GM19328 (cell line): ENCODE data around the gene CLEC3B.

Experiments
- ATAC-seq: cut with Tn5 transposase; IDR thresholded peaks from one replicate; pipeline ENCODE4 v1.9.1; 2021; ENCODE audit warnings: mild to moderate bottlenecking, moderate library complexity; ENCODE audit not compliant: unreplicated experiment

CLEC3B gene

DNA sequence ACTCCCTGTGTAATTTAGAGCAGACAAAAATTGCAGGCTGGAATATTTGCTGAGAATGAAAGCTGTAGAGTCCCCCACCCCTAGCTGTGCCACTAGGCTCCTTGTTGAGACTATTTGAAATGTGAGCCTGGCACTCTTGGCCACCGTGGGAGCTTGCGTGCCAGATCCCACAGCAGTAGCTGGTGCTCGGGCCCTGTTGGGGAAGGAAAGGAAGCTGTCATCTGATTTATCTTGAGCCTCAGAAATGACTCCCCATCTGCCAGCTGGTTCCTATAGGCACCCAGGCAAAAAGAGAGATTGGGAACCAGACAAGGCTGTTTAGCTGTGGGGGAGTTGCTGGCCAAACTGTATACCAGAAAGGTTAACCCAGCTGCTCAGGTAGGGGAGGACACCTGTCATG lies 23.4 kb upstream of the CLEC3B start:
- ATAC-seq: no peak

DNA sequence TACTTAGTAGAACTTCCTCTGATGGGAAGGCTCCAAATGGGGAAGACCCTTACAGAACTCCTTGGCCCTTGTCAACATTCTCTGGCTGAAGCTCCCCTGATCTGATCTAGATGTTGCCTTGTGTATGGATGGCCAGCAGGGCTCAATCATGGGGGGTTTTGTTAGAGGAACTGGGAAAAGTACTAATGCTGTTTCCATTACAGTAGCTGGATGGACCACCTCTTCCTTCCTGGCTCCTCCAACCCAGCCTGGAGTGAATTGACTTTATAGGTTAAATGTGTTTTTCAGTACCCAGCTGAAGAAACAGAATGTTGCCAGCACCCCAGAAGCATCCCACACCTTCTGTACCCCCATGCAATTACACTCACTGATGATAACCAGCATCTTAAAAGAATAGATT lies 22.7 kb upstream of the CLEC3B start:
- ATAC-seq: no peak

DNA sequence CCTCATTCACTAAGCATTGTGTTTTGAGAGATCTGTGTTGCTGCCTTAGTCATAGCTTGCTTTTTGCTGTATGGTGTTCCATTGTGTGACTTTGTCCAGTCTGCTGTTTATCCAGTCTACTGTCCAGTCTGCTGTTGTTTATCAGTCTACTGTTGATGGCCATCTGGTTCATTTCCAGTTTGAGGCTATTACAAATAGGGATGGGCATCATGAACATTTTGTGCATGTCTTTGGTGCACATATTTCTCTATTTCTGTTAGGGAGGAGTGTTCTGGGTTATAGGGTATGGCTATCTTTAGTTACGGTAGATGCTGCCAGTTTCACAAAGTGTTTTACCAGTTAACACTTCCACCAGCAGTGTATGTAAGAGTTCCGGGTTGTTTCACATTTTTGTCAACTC lies 22.2 kb upstream of the CLEC3B start:
- ATAC-seq: no peak

DNA sequence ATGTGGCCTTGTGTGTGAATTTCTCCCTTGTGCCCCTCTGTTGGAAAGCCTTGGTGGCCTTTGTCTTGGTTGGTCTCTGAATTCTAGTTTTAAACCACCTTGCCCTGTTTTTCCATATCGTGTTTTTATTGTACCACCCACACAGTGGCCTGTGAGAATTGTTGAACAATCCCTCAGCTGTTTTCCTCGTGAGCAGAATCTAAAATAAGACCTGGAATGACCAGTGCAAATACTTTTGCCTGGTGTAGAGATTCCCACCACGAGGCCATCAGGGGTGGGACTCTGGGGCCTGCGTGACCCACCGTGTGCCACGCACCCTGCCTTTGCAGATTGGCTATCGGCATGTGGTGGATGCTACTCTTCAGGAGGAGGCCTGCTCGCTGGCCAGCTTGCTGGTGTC lies 19.0 kb upstream of the CLEC3B start:
- ATAC-seq: no peak

DNA sequence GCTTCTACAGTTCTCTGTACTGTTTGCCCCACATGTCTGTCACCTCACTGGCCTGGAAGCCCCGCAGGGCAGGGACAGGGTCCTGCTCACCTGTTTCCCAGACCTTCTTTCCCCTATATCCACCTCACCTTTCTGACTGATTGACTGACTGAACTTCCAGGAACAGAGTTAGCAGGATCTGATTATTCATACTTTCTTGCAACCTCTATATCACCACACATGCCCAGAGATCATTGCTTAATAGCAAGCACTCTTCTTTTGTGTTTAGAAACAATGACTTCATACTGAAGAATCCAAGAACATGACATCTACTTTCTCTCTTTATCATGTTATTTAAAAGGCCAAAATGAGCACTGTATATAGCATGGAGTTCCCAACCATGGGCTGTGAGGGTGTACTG lies 18.0 kb upstream of the CLEC3B start:
- ATAC-seq: no peak

DNA sequence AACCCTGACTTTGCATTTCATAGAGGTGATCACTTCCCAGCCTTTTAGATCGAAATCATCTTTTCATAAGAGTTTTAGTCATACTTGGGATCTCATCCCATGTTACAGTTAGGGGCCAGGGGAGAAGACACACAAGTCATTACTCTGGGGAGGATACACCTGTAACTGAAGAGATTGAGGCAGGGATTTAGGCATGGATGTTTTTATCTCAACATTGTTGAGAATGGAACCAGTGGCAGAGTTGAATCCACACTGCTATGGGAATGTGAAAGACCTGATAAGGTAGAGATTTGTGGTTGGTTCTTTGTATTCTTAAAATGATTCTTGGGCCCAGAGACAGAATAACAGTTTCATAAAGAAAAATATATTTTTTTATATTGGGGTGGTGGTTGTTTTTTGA lies 16.2 kb upstream of the CLEC3B start:
- ATAC-seq: no peak

DNA sequence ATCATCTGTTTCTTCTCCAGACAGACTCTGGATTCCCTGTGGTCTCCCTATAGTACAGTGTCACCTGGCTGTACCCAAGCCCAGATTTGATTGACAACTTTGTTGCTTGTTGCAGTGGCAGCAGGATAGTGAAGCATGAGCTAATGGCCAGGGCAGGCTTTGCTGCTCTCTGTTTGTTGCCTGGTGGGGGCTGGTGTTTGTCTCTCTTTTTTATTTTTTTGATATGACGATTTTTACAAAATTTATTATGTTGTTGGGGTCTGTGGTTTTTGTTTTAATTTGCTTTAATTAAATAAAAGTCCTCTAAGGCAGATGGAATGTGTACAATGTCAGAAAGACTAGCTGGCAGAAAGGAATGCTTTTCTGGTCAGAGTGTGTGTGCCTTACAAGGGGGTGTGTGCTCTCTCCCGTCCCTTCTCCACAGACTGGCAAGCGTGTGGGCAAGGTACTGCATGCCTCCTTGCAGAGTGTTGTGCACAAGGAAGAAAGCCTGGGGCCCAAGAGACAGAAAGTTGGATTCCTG lies 15.2 kb upstream of the CLEC3B start:
- no peak for ATAC-seq

DNA sequence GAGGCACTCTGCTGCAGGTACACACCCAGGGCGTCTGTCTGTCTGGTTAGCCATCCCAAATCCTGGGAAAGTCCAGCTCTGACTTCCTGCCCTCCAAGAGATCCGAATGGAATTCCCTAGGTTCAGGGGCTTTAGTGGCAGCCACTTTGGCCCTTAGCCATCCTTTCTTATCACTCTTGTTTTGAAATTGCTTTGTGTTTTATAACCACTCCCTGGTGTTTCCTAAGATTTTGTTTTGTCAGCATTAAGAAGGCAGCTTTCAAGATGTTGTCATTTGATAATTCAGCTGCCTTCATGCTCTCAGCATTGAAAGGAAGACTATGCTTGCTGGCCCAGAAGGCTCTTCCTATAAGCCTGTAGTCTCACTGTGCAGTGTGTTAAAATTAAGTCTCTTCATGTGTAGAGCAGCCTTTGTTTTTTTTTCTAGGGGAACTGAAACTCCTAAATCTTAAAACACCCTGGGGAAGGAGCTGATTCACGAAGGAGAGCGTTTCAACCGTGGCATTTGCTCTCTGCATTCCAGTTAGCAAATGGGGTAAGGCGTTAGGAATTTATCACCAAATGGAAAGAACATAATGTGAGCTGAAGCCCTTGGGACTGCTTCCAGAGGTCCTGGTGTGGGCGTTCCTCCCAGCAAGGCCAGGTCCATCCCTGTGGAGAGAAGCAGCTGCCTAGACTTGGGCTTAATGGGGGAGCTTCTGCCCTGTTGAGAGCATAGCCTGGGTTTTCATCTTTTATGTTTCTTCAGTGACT lies 14.2 kb upstream of the CLEC3B start:
- ATAC-seq: no peak

DNA sequence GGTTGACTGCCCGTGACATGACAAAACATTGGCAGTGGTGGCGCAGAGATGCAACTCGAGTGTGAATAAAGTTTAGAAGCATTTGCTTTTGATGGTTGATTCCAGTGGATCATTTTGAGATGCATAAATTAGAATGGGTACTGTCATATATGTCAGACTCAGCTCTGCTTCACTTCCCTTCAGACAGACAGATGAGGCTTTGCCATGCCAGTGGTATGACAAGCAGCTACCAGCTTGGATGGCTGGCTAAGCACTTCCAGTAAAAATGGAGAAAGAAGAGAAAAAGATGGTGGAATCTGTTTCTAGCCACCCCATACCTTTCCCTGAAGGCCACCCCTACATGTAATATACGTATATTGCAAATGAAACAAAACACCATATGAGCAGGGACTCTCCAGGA lies 13.5 kb upstream of the CLEC3B start:
- no peak for ATAC-seq

DNA sequence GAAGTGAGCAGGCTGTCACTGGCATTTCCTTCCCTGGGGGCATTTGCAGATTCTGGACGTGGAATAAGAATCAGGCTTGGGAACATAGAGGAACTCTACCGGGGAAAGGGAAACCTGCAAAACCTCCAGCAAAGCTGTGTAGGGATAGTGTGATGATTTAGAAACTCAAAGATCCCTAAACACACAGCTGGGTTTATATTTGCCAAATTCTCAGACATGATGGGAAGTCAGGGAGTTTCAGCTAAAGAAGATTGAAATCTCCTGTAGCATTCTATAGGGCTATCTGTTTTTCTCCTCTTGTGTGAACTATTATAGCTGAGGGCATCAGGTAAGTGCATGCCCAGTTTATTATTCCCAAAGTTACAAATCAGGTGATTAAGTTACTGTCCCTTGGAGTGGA lies 9.2 kb upstream of the CLEC3B start:
- ATAC-seq: no peak

DNA sequence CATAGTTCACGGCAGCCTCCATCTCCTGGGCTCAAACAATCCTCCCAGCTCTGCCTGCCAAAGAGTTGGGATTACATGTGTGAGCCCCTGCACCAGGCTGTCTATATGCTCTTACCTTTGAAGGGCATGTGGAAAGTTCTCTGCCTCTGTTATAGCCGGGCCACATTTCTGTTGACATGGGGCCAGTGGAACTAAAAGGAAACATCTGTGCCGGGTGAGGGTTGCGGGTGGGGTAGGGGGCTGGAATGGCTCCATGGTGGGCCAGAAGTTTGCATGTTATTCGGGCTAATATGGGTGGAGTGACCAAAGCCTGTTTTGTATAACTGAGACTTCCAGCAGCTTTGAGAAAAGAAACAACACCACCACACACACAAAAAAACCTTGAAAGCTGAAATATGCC lies 8.3 kb upstream of the CLEC3B start:
- ATAC-seq: no peak

DNA sequence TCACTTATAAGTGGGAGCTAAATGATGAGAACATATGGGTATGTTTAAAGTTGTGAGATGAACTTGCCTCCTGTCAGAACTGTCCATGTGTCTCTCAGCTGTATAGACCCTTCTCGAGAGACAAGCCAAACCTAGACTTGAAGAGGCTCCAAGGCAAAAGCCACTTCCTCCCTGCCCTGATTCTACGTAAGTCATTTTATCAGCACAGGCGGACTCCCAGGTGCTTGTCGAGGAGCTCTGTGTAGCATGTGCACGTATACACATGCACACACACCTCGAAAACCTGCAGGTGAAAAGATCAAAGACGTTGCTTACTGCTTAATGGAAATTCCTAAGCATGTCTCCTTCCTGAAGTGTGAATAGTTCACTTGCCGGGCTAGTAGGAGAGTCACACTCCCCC lies 5.6 kb upstream of the CLEC3B start:
- no peak for ATAC-seq

DNA sequence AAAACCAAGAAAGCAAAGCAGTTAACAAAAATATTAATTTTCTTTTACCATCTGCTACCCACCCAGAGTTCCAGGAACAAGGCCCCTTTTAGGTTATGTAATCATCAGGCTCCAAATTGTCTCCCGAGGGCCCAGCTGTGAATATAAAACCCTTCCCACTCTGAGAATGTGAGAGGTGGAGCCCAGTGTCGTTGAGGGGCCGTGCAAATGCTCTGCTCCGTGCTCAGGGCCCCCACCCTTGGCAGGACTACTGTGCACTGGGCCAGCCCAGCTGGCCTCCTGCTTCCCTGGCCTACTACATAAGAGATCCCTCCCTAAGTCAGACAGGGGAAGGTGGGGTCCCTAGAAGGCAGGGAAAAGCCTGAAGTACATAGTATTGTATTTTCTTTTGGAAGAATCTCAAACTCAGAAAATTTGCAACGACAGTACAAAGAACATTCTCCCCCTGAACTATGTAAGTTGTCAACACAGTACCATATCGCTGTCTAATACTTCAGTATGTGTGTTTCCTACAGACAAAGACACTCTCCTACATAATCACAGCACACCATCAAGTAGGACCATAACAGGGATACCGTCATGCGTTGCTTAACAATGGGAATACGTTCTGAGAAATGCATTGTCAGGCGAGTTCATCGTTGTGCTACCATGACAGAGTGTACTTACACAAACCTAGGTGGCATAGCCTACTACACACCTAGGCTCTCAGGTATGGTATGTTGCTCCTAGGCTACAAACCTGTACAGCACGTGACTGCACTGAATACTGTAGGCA lies 4.4 kb upstream of the CLEC3B start:
- ATAC-seq: no peak

DNA sequence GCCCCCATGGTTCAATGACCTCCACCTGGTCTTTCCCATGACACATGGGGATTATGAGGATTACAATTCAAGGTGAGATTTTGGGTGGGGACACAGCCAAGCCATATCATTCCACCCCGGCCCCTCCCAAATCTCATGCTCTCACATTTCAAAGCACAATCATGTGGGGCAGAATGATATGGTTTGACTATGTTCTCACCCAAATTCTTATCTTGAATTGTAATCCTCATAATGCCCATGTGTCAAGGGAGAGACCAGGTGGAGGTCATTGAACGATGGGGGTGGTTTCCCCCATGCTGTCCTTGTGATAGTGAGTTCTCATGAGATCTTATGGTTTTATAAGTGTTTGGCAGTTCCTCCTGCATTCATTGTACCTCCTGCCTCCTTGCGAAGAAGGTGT lies 2.4 kb upstream of the CLEC3B start:
- no peak for ATAC-seq

DNA sequence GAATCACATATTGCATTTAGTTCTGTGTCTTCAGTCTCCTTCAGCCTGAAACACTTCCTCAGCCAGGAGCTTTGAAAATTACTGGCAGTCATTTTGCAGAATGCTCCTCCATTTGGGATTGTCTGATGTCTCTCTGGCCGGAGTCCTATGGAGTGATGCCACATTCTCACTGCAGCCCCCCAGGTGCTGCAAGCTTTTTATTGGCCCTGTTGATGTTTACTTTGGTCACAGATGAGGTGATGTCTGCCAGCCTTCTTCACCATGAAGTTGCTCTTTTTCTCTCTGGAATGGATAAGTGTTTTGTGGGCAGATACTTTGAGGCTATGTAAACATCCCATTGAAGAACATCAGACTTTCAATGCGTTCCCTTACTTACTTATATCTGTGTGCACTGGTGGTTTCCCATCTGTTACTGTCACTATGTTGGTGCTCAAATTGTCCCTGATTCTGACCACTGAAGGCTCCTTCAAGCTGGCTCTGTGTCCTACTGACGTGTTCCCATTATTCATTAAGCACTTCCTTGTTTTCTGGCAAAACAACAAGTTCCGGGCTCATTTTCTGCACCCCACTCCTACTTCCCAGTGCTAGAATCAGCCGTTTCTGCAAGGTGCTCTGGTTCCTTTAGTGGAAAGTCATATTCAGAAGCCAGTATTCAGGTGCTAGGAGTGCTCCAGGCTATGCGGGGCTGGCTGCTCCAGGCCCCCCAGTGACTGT lies 1.4 kb upstream of the CLEC3B start:
- no peak for ATAC-seq

DNA sequence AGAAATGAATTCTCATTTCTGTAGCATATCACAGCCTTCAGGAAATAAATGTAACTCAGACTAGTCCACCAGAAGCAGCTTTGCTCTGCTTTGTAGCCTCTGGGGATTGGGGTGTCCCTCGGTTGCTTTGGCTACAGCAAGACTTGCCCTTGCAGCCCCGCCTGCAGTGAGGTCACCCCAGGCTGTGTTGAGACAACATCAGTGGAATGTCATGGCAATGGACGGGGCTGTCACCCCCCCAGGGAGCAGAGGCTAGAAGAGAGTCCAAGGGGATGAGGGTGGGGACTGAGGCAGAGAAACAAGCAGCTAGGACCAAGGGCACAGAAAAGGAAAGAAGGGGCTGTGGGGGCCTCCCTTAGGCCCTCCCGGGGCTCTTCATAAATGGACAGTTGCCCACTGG lies 854 bp downstream of the CLEC3B start:
- no peak for ATAC-seq

DNA sequence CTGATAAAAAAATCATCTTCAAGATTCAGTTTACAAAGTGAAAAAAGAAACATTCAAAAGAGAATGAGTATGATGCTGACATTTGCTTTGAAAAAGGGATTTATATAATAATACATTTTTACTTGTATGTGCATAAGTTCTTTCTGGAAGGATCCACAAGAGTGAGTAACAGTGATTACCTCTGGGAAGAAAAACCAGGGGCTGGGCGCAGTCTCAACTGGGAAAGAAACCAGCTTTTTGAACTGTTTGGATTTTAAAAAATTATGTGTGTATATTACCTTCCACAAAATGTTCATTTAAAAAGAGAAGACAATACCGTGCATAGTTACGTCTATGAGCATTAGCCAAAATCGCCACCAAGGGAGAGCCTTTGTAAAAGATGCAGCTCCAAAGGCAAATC lies 1.3 kb downstream of the CLEC3B start:
- no peak for ATAC-seq

DNA sequence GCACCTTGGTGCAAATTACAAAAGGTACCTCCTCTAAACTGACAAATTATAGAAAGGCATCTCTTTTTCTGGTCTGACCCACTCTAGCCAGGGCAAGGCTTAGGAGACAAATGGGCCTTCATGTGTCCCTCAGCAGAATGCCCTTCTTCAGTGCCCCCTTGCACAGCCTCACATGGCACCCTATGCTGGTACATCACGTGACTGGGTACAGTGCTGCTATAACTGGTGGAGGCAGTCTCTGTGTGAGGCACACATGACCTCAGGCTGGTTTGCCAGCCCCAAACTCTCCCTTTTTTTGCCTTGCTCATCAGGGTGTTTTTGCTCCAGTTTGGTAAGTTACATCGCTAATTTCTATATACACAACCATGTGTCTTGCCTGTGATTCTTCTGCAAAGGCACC lies 3.1 kb downstream of the CLEC3B start:
- ATAC-seq: no peak

DNA sequence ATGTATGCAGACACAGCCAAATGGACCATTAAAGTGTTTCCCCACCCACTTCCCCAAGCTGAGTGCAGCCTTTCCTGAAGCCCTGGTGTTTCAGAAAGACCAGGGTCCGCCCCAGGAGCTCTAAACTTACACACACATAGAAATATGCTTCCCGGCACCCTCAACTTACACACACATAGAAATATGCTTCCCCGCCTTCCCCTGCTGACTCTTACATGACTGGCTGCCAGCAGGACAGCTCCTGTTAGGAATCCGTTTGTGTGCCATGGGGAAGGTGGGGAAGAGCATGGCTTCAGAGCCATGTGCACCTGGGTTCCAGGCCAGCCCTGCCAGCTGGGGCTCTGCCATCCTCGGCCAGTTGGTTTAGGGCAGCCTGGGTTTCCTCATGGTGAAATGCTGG lies 3.6 kb downstream of the CLEC3B start:
- no peak for ATAC-seq

DNA sequence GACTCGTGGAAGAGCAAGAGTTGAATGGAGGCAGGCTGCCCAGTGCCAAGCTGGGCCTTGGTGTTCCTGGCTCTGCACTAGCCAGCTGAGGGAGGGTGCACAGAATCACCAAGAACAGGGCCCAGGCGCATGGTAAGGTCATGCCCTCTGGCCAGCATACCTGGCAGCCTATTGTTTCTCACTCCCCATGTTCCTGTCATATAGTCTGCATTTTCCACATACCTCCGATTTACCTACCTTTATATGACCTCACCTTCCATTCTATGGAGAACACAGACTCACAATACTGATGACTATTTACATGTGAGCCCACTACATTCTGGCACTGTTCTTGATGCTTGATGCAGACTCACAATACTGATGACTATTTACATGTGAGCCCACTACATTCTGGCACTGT lies 5.4 kb downstream of the CLEC3B start:
- ATAC-seq: no peak

DNA sequence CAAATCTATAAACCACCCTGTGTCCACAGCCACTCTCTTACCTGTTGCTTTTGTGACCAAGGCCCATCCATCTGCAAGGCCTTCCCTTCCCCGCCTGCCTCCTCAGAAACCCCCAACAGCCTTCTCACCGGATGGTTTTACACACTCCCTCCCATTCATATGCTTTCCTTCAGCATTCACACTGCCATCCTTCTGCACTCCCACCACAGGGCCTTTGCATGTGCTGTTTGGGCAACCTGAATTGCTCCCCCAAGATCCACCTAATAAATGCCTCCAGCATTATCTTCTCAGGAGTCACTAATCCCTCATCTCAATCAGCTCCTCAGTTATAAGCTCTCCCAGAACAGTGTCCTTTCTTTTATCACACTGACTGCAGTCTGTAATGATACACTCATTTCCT lies 6.0 kb downstream of the CLEC3B start:
- ATAC-seq: no peak

DNA sequence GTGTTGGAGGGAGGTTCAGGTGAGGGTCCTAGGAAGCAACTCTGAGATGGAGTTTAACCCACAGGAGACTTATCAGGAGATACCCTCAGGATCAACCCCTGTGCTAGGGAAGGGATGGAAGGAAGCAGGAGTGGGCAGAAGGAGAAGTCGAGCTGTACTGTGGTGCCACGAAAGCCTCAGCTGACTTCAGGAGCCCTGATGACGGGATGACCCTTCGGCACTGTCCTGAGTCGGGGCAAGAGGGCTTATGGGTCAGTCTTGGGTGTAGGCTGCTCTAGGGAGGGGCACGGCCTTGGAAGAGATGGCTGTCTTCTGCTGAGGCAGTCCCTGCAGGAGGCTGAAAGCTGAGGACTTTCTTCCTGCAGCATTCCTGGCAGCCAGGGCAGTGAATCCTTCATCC lies 7.7 kb downstream of the CLEC3B start:
- no peak for ATAC-seq
